ENCODE results near the gene IKZF4.

DNA sequence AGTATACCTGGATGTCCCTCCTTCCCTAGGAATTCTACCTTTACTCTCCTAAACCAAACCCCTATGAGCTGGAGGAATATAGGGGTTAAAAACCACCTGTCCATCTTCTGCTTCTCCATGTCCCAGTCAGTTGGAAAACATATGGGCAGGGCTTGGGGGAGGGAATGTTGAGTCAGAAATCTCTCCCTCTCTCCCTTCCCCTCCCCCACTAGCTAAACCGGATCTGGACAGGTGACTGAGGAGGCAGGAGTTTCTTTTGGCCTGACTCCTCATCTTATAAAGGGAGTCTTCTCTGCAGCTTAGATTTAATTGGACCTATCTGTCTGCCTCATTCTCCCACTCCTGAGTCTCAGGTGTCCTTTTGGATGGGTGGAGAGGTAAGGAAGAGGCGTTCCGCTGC, 65.3 kb downstream of the IKZF4 start:
- TF ChIP-seq, protein P1, sequence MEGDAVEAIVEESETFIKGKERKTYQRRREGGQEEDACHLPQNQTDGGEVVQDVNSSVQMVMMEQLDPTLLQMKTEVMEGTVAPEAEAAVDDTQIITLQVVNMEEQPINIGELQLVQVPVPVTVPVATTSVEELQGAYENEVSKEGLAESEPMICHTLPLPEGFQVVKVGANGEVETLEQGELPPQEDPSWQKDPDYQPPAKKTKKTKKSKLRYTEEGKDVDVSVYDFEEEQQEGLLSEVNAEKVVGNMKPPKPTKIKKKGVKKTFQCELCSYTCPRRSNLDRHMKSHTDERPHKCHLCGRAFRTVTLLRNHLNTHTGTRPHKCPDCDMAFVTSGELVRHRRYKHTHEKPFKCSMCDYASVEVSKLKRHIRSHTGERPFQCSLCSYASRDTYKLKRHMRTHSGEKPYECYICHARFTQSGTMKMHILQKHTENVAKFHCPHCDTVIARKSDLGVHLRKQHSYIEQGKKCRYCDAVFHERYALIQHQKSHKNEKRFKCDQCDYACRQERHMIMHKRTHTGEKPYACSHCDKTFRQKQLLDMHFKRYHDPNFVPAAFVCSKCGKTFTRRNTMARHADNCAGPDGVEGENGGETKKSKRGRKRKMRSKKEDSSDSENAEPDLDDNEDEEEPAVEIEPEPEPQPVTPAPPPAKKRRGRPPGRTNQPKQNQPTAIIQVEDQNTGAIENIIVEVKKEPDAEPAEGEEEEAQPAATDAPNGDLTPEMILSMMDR (IDR thresholded peaks at IDR 0.05): no peak
- TF ChIP-seq EZH2 (IDR thresholded peaks at IDR 0.05; ENCODE audit: borderline replicate concordance, insufficient read depth, low read depth, low read length, poor library complexity, severe bottlenecking): no peak
